OCI-LY1 (cell line): Measurements from ENCODE around the gene OR2L13.
"Not testable (repeated sequence)": the region's sequence is repeated elsewhere in the genome, so short reads cannot be mapped to it uniquely, and the experiment has no call there.

Experiments
- H2AFZ ChIP-seq: fragments of 200-600 bp; sonication (generic), shearing (Covaris generic); 2 replicates; pipeline ENCODE4 v1.6.0; 2014; ENCODE audit warnings: antibody characterized with exemption, mild to moderate bottlenecking, low read length
- H3F3A ChIP-seq: fragments of 200-600 bp; sonication (generic), shearing (Covaris generic); 2 replicates; pipeline ENCODE4 v1.6.0; 2014; ENCODE audit warnings: mild to moderate bottlenecking, antibody characterized with exemption, low read length, moderate library complexity; ENCODE audit not compliant: insufficient read depth
- H3K27ac ChIP-seq: fragments of 200-600 bp; sonication (generic); 2 replicates; pipeline ENCODE4 v1.5.1; 2014; ENCODE audit warnings: low read length, mixed run types, mild to moderate bottlenecking, low read depth; ENCODE audit not compliant: poor library complexity, severe bottlenecking
- H3K27me3 ChIP-seq: fragments of 200-600 bp; sonication (generic); 2 replicates; pipeline ENCODE4 v1.6.0; 2014; ENCODE audit warnings: antibody characterized with exemption, mild to moderate bottlenecking, low read length, moderate library complexity; ENCODE audit not compliant: insufficient read depth
- H3K36me3 ChIP-seq: fragments of 200-600 bp; sonication (generic); 2 replicates; pipeline ENCODE4 v1.6.1; 2014; ENCODE audit warnings: mild to moderate bottlenecking, antibody characterized with exemption, low read length, moderate library complexity, mixed read lengths; ENCODE audit not compliant: insufficient read depth
- H3K4me1 ChIP-seq: fragments of 200-600 bp; sonication (generic); 2 replicates; pipeline ENCODE4 v1.5.1; 2014; ENCODE audit warnings: mild to moderate bottlenecking, low read length, moderate library complexity; ENCODE audit not compliant: insufficient read depth, severe bottlenecking
- H3K4me2 ChIP-seq: fragments of 200-600 bp; sonication (generic), shearing (Covaris generic); 2 replicates; pipeline ENCODE4 v1.6.1; 2014; ENCODE audit warnings: low read length
- H3K4me3 ChIP-seq: fragments of 200-600 bp; sonication (generic); 2 replicates; pipeline ENCODE4 v1.5.1; 2014; ENCODE audit warnings: low read length, low read depth, mild to moderate bottlenecking, mixed read lengths; ENCODE audit not compliant: poor library complexity, severe bottlenecking
- H3K79me2 ChIP-seq: fragments of 200-600 bp; shearing (Covaris generic); 2 replicates; pipeline ENCODE4 v1.6.1; 2016; ENCODE audit warnings: mixed run types, low read length, mixed read lengths; ENCODE audit not compliant: insufficient read depth
- H3K9ac ChIP-seq: fragments of 200-600 bp; sonication (generic), shearing (Covaris generic); 2 replicates; pipeline ENCODE4 v1.6.1; 2014; ENCODE audit warnings: mild to moderate bottlenecking, low read length, mixed read lengths
- H3K9me2 ChIP-seq: fragments of 200-600 bp; sonication (generic), shearing (Covaris generic); 2 replicates; pipeline ENCODE4 v1.6.1; 2014; ENCODE audit warnings: low read depth, mild to moderate bottlenecking, low read length, mixed read lengths
- H3K9me3 ChIP-seq: fragments of 200-600 bp; shearing (Covaris generic); 2 replicates; pipeline ENCODE4 v1.6.1; 2014; ENCODE audit warnings: low read length, mixed read lengths
- H4K20me1 ChIP-seq: fragments of 200-600 bp; sonication (generic), shearing (Covaris generic); 2 replicates; pipeline ENCODE4 v1.6.0; 2016; ENCODE audit warnings: mild to moderate bottlenecking, low read length; ENCODE audit not compliant: insufficient read depth
- EZH2 ChIP-seq: fragments of 200-600 bp; sonication (generic), shearing (Covaris generic); IDR thresholded peaks from 2 replicates; pipeline ENCODE4 v1.8.0; 2017; ENCODE audit warnings: borderline replicate concordance, mixed run types, mild to moderate bottlenecking, antibody characterized with exemption, low read length, moderate library complexity, mixed read lengths
- TF ChIP-seq, protein P1 (sequence below): fragments of 200-600 bp; sonication (generic), shearing (Covaris generic); IDR thresholded peaks from 2 replicates; pipeline ENCODE4 v1.5.1; 2017; ENCODE audit warnings: mild to moderate bottlenecking, antibody characterized with exemption, low read length, moderate library complexity, mixed read lengths

The OR2L13 gene

DNA sequence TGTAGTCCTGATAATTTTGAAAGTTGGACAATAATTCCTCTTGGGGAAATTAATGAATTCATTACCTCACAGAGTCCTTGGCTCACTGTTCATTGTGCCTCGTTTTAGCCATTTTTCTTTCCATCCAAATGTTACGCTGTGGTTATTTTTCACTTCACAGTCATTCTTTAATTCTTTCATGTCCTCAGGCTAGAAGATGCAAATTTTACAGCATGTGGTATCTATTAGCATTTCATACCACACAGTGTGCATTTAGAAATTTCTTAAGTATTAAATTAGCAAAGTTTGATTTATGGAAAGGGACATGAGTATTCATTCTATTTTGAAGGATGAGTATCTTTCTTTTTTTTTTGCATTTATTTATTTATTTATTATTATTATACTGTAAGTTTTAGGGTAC is 29.9 kb upstream of the OR2L13 start:
- Histone ChIP-seq H3K9me2 (no peaks in the 10 kb centered on the region), H3K4me3 (no peak overlapping the region), H3F3A (no peaks in the 10 kb centered on the region), H2AFZ (no peak overlapping the region), H3K9ac (no peak overlapping the region), H3K36me3 (no peaks in the 10 kb centered on the region), H4K20me1 (no peaks in the 10 kb centered on the region), H3K4me1 (no peaks in the 10 kb centered on the region), H3K79me2 (no peaks in the 10 kb centered on the region), H3K27me3 (no peaks in the 10 kb centered on the region), H3K27ac (no peak overlapping the region), H3K4me2 (no peak overlapping the region), H3K9me3 (no peaks in the 10 kb centered on the region)
- no peak for TF ChIP-seq EZH2
- TF ChIP-seq, protein P1, sequence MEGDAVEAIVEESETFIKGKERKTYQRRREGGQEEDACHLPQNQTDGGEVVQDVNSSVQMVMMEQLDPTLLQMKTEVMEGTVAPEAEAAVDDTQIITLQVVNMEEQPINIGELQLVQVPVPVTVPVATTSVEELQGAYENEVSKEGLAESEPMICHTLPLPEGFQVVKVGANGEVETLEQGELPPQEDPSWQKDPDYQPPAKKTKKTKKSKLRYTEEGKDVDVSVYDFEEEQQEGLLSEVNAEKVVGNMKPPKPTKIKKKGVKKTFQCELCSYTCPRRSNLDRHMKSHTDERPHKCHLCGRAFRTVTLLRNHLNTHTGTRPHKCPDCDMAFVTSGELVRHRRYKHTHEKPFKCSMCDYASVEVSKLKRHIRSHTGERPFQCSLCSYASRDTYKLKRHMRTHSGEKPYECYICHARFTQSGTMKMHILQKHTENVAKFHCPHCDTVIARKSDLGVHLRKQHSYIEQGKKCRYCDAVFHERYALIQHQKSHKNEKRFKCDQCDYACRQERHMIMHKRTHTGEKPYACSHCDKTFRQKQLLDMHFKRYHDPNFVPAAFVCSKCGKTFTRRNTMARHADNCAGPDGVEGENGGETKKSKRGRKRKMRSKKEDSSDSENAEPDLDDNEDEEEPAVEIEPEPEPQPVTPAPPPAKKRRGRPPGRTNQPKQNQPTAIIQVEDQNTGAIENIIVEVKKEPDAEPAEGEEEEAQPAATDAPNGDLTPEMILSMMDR = no peak

DNA sequence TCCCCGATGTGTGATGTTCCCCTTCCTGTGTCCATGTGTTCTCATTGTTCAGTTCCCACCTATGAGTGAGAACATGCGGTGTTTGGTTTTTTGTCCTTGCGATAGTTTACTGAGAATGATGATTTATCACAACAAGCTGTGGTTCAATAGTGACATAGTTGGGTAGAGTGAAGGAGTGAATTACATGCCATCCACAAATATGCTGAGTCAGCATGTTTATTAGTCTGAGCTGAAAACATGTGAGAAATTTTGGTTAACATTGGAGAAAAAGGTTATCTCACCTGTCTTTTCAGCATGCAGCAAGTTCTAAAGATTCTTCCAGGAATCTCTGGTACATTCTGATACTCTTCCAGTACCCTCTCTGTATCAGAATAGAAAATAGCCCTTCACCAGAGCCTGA is 29.4 kb upstream of the OR2L13 start:
- no peaks in the 10 kb centered on the region for H3K27me3 ChIP-seq
- H3K4me1 ChIP-seq = no peaks in the 10 kb centered on the region
- H3K9ac ChIP-seq = no peak overlapping the region
- H2AFZ ChIP-seq = no peak overlapping the region
- no peak for TF ChIP-seq EZH2
- TF ChIP-seq, protein P1 = no peak
- H3K79me2 ChIP-seq = no peaks in the 10 kb centered on the region
- H3K9me2 ChIP-seq = no peaks in the 10 kb centered on the region
- no peak overlapping the region for H3K4me2 ChIP-seq
- no peak overlapping the region for H3K4me3 ChIP-seq
- no peaks in the 10 kb centered on the region for H3K9me3 ChIP-seq
- no peak overlapping the region for H3K27ac ChIP-seq
- no peaks in the 10 kb centered on the region for H3F3A ChIP-seq
- H3K36me3 ChIP-seq = no peaks in the 10 kb centered on the region
- H4K20me1 ChIP-seq = no peaks in the 10 kb centered on the region

GRCh38 chr1:248083864-248084263 is 11.1 kb upstream of the OR2L13 start:
- H3K4me3 ChIP-seq, H3K27me3 ChIP-seq, H4K20me1 ChIP-seq, H3K4me1 ChIP-seq, H3K9me2 ChIP-seq, H3K27ac ChIP-seq, H3K4me2 ChIP-seq, H3K79me2 ChIP-seq, H3K36me3 ChIP-seq, H3F3A ChIP-seq, H3K9ac ChIP-seq, H3K9me3 ChIP-seq, H2AFZ ChIP-seq: not testable (repeated sequence)

GRCh38 chr1:248098529-248098928 is 3.5 kb downstream of the OR2L13 start:
- Histone ChIP-seq H3K4me1 (no peaks in the 10 kb centered on the region), H3K9ac (no peak overlapping the region), H3K9me3 (no peaks in the 10 kb centered on the region), H3K27me3 (no peaks in the 10 kb centered on the region), H3F3A (no peaks in the 10 kb centered on the region), H3K36me3 (no peaks in the 10 kb centered on the region), H3K4me2 (no peak overlapping the region), H2AFZ (no peak overlapping the region), H3K27ac (no peak overlapping the region), H3K79me2 (no peaks in the 10 kb centered on the region), H4K20me1 (no peaks in the 10 kb centered on the region), H3K9me2 (no peaks in the 10 kb centered on the region), H3K4me3 (no peak overlapping the region)
- TF ChIP-seq, protein P1 = no peak
- no peak for TF ChIP-seq EZH2
